ENCODE data around the gene THNSL1.
A peak's percentile ranks its signal among the peaks of the same experiment; 100 is the strongest.
"Not testable (repeated sequence)": the region's sequence is repeated elsewhere in the genome, so short reads cannot be mapped to it uniquely, and the experiment has no call there.

THNSL1 gene, protein sequence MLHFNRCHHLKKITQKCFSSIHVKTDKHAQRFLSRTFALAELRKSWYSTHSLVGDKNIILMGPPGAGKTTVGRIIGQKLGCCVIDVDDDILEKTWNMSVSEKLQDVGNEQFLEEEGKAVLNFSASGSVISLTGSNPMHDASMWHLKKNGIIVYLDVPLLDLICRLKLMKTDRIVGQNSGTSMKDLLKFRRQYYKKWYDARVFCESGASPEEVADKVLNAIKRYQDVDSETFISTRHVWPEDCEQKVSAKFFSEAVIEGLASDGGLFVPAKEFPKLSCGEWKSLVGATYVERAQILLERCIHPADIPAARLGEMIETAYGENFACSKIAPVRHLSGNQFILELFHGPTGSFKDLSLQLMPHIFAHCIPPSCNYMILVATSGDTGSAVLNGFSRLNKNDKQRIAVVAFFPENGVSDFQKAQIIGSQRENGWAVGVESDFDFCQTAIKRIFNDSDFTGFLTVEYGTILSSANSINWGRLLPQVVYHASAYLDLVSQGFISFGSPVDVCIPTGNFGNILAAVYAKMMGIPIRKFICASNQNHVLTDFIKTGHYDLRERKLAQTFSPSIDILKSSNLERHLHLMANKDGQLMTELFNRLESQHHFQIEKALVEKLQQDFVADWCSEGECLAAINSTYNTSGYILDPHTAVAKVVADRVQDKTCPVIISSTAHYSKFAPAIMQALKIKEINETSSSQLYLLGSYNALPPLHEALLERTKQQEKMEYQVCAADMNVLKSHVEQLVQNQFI

DNA sequence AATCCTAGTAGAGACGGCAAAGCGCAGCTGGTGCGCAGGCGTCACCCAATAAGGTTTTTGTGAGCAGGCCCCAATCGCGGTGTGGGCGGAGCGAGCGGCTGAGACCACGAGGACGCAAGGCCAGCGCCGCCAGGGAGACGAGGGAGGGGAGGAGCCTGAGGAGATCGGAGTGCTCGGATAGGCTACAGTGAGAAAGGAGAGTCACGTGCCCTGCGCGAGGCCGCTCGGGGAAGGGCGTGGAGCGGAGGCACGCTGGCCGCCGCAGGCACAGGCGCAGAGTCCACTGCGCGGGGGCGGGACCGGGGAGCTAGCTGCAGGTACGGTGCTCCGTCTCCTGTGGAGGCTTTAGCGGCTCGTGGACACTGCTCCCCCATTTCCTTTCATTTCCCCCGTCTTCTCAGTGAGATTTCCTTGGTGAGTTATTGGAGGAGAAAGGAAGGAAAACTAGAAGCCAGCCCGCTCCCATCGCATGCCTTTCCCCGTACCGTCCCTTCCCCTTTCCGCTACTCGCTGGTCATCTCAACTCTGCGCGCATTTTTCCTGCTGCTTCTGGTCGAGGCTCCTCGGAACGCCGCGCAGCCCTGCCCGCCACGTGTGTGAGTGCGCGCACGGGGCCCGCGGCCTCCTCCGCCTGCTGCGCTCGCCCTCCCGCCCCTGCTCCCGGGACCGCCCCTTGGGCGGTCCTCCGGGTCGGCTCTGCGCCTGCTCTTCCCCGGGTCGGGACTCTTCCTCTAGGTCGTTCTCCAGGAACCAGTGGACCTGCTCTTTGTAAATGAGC, at the start of gene THNSL1:
Gene THNSL1 (plus strand): TSS at position 237 of the 778 bp plus-strand sequence. CDS start 6,612 bp downstream, outside the sequence.
- H3K4me3 ChIP-seq (ENCODE audit: low read depth, low read length), result peak within 1 kb of the TSS; percentile 59
- in situ Hi-C loops (cut with HindIII; ENCODE audit: low sequenced_read_pairs), result loop anchor here (5.0 kb wide), 1 partner anchor 51 kb away; no protein-coding TSS in a partner anchor
- DNase-seq (ENCODE audit: low read depth), result peak; percentile 97
- TF ChIP-seq, protein P1, sequence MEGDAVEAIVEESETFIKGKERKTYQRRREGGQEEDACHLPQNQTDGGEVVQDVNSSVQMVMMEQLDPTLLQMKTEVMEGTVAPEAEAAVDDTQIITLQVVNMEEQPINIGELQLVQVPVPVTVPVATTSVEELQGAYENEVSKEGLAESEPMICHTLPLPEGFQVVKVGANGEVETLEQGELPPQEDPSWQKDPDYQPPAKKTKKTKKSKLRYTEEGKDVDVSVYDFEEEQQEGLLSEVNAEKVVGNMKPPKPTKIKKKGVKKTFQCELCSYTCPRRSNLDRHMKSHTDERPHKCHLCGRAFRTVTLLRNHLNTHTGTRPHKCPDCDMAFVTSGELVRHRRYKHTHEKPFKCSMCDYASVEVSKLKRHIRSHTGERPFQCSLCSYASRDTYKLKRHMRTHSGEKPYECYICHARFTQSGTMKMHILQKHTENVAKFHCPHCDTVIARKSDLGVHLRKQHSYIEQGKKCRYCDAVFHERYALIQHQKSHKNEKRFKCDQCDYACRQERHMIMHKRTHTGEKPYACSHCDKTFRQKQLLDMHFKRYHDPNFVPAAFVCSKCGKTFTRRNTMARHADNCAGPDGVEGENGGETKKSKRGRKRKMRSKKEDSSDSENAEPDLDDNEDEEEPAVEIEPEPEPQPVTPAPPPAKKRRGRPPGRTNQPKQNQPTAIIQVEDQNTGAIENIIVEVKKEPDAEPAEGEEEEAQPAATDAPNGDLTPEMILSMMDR (IDR thresholded peaks at IDR 0.05; ENCODE audit: low read depth, low read length, missing control alignments), result no peak

GRCh38 chr10:24966962-24967481, 49.4 kb upstream of the THNSL1 start:
- TF ChIP-seq, protein P1 (IDR thresholded peaks at IDR 0.05; ENCODE audit: low read depth, low read length, missing control alignments), result no peak
- H3K4me3 ChIP-seq (ENCODE audit: low read depth, low read length), result no peak overlapping the region
- in situ Hi-C loops (cut with HindIII; ENCODE audit: low sequenced_read_pairs), result no loop called here
- no peak for DNase-seq (ENCODE audit: low read depth)

- TF ChIP-seq, protein P1 (IDR thresholded peaks at IDR 0.05; ENCODE audit: low read depth, low read length, missing control alignments), result no peak
- in situ Hi-C loops (cut with HindIII; ENCODE audit: low sequenced_read_pairs), result no loop called here
- H3K4me3 ChIP-seq (ENCODE audit: low read depth, low read length), result no peak overlapping the region
- DNase-seq (ENCODE audit: low read depth), result no peak
These were observed 48.1 kb upstream of the THNSL1 start for GRCh38 chr10:24968349-24968748.

DNA sequence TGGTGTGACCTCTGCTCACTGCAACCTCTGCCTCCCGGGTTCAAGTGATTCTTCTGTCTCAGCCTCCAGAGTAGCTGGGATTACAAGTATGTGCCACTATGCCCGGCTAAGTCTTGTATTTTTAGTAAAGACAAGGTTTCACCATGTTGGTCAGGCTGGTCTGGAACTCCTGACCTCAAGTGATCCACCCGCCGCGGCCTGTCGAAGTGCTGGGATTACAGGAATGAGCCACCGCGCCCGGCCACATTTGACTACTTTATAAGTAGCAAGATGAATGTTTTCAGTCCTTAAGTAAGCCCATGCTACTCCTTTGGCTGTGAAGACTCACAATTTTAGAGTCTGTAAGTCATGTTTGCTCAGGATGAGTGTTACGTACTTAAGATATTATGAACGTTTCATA, 47.5 kb upstream of the THNSL1 start:
- H3K4me3 ChIP-seq (ENCODE audit: low read depth, low read length); DNase-seq (ENCODE audit: low read depth); in situ Hi-C loops (cut with HindIII; ENCODE audit: low sequenced_read_pairs): not testable (repeated sequence)

DNA sequence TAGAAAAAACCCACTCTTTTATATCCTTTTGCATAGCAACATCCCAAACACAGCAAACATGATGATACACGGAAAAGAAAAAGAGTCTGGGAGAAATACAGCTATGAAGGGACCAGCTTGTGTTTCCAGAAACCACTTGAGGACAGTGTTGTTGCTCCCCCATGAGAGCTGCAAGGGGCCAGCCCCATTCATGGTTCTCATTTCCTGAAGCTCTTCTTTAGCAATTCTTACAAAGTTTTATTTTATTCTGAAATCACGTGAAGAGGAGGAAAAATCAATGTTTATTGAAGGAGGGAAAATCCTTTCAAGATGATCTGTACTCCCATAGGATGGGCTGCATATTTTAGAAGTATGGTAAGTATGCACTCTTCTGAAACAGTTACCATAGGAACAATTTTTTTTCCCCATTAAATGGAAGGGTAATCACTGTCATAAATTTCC, 46.6 kb upstream of the THNSL1 start:
- TF ChIP-seq, protein P1 (IDR thresholded peaks at IDR 0.05; ENCODE audit: low read depth, low read length, missing control alignments), result no peak
- no peak overlapping the region for H3K4me3 ChIP-seq (ENCODE audit: low read depth, low read length)
- no peak for DNase-seq (ENCODE audit: low read depth)
- in situ Hi-C loops (cut with HindIII; ENCODE audit: low sequenced_read_pairs), result no loop called here

- no peak overlapping the region for H3K4me3 ChIP-seq (ENCODE audit: low read depth, low read length)
- DNase-seq (ENCODE audit: low read depth), result no peak
- in situ Hi-C loops (cut with HindIII; ENCODE audit: low sequenced_read_pairs), result no loop called here
- TF ChIP-seq, protein P1 (IDR thresholded peaks at IDR 0.05; ENCODE audit: low read depth, low read length, missing control alignments), result no peak
These were observed 45.0 kb upstream of the THNSL1 start for GRCh38 chr10:24971374-24971773.
